TTC549 (cell line): ENCODE results near the gene SERGEF.

Source experiments
- FAIRE-seq: peaks from 2 replicates; lab custom pipeline; 2012; peaks lifted over from hg19 to GRCh38; lab: Jason Lieb, UNC

SERGEF gene

DNA sequence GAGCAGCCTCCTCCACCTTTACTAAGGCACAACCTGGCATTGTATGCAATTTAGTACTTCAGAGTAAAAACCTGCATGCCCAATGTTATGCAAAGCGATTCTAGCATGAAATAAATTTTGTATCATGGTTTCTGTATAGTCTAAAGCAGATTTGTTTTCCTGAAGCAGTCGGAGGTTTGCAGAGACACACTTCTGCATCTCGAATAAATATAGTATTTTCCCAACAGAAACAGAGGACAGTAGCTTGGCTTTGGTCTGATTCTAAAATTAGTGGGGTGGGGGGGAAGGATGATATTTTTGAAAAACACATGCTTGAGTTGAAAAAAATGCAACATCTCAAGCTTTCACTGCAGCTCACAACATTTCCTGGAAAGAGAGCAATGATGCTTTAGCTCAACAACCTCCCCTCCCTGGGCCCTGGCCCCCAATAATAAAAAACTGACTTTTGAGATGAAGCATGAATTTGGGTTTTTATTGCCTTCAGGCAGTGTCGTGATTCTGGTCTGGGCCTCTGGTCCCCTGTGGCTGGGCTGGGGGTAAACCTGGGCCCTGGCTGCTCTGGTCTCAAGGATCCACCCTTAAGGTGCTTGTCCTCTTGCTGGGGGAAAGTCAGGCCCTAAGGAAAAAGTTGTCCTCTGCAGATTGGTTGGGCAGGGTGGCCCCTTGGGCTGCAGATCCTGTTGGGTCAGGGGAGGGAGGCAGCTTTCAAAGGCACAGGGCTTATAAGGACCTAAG, 230.1 kb downstream of the SERGEF start:
- no peak for FAIRE-seq

DNA sequence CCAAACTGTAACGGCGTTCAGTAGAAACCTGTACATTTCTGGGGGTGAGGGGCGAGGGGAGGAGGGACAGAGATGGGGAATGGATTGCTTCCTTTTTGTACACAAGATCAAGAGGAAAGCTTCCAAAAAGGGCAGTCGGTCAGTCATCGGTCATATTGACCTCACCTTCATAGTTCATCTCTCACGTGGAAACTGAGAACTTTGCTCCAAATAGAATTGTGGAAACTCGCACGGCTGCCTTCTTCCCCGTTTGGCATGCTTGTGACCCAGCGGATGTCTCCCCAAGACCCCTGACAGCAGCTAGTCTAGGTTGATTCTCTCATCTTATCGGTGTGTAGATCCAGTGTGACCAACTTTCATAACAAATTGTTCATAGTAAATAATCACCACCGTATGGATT, 230.7 kb downstream of the SERGEF start:
- FAIRE-seq = no peak

DNA sequence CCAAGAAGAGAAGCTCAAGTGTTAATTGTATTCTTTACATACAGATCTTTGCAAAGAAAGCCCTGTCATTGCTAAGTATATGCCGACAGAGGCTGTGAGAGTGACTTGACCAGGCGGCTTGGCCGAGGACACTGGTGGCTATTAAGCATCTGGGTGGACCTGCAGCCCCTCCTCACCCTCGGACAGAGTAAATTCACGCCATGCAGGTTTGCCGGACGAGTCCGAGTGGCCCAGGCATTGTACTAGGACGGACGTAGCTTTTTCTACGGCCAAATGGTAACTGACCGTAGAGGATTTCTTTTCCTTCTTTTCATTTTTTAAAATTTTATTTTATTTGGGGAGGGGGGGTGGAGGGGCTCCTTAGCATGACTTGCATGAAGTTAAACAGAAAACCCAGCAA, 231.2 kb downstream of the SERGEF start:
- FAIRE-seq = no peak

DNA sequence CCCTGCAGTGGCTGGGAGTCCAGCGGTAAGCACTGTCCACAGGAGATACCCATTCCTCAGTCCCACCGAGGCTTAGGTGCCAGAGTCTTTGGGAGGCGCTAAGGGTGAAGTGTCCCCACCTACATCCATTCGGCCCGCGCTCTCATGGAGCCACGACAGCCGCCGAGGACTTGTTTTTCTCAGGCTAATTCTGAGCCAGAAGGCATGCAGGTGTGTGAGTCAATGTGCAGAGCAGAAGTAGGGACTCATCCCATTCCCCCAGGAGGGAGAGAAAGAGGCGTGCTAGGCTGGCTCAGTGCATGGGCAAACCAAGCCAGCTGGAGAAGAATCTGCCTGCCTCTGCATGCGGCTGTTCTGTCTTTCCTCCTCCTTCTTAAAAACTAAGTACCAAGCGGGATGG, 231.6 kb downstream of the SERGEF start:
- no peak for FAIRE-seq

DNA sequence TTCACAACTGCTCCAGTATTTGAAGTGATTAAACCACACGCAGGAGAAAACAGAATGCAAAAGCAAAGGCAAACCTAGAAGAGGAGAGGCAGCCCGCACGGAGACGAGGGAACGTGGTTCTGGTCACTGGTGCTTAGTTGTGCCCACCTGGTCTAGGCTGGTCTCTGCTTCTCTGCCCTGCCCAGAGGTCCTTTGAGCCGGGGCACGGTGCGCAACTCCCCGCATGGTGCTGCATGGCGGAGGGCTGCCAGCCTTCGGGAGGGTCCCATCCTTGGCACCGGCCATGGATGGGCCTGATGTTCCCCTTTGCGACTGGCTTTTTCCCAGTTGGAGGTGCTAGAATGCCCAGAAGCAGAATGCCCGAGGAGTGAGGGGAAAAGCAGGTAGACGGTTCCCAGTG, 232.2 kb downstream of the SERGEF start:
- no peak for FAIRE-seq

DNA sequence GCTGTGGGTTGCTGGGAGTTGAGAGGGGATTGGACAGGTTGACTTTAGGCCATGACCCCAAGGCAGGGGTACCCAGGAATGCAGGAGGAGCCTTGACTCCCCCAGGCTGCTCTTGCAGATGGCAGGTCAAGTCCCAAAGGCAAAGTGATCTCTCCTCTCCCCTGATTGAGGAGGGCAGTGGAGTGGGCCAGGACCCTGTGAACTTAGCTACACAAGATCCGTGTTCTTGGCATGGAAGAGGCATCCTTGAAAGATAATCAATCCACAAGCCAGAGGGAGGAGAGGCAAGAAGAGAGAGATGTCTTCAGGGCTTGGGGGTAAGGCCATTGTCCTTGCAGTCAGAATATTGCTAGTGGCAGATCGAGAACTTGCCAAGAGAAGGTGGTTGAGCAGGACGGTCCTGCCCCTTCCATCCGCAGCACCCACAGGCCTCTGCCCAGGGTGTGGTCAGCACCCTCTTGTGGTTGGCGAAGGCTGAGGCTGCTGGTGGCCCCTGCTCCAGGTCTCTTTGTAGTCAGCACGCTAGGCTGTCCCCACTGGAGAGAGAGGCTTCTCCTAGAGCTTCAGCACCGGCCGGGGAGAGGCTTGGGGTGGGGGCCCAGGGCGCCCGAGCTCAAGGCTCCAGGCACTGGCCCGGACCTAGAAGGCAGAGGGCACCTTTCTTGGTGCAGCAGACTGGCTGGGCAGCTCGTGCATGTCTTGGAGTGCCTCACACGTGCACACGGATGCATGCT, 232.8 kb downstream of the SERGEF start:
- FAIRE-seq = no peak

DNA sequence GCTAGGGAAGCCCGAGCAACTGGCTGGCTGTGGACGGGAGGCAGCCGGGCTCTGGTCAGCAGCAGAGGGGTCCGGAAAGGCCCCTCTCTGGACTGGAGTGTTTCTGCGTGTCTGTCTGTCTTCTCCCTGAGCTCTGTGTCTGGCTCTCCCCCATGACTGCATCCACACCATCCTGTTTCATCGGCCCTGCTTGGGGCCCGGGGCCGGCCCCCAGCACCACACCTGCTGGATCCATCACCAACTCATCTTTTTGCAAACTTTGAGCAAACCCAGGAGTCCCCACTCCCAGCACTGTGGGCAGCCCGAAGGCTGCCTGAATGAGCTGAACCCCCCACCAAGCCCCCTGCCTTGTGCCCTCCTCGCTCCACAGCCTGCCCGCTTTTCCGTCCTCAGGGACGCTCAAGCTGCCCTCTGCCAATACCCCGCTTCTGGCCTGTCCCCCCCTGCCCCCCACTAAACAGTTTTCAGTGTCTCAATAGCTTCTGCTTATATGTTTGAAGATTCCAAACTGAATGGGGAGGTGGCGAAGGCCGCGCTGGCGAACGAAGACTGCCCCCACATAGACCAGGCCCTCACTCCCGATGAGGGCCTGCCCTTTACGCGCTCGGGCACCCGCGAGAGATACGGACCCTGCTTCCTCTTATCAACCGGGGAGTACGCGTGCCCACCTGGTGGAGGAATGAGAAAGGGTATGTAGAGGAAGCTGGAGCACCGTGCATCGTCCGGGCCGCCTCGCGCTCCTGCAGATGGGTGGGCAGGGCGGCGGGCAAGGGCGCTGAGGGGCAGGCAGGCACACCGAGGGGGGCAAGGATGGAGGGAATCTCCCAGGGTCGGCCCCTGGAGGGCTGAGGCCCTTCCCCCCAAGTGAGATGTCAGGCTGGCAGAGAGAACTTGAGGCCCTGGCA, 233.6 kb downstream of the SERGEF start:
- no peak for FAIRE-seq

DNA sequence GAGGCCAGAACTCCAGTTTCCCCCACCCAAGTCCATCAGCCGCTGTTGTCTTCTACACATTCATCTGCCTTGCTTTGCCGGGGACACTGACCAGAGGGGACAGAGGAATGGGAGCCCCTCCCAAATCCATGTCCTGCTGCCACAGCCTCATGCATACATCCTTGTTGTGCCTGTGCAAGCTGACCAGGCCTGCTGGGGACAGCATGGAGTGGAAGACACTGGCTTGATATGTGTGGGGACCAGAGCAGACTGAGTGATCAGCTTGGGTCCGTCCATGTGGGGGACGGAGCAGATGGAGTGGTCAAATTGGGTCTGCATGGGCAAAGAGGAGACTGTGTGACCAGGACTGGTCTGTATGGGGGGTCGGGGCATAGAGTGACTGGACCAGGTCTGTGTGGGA, 234.5 kb downstream of the SERGEF start:
- no peak for FAIRE-seq

DNA sequence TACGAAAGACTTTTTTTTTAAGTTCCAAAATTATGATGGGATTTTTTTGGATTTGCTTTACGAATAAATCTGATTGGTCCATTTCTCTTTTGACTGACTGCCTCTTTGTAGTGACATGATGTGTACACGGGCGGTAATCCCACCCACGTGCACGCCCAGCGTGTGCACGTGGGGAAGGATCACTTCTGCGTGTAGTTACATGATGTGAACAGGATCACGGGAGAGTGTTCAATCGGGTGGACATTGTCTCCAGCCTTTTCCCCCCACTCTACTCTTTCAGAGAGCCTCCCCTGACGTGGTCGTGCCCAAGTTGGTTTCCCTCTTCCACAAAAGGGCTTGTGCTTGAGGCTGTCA, 235.1 kb downstream of the SERGEF start:
- no peak for FAIRE-seq

DNA sequence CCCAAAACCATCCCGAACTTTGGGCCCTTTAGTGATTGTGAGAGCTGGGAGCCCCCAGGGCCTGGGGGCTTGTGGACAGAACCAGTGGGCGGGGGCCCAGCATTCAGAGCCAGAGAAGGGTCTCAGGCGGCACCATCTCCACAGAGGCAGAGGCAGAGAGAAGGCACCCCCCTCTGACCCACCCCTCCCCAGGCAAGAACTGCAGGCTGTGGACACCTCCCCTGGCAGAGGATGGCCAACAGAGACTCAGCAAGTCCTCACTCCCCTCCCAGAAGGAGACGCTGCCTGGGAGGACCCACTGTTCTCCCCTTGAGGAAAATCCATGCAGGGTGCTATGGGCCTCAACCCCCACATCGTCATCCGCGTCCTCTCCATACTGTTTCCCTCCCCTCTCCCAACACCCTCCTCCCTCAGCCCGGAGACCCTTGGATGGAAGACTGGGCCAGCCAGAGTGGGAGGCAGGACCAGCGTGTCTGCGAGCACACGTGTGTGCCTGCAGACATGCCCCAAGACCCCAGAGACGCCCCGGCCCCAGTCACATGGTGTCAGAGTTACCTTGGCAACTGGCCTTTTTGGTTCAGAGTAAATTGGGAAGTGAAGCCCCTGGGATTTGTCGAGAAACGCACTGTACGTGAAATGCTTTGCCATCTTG, 235.6 kb downstream of the SERGEF start:
- FAIRE-seq = no peak

DNA sequence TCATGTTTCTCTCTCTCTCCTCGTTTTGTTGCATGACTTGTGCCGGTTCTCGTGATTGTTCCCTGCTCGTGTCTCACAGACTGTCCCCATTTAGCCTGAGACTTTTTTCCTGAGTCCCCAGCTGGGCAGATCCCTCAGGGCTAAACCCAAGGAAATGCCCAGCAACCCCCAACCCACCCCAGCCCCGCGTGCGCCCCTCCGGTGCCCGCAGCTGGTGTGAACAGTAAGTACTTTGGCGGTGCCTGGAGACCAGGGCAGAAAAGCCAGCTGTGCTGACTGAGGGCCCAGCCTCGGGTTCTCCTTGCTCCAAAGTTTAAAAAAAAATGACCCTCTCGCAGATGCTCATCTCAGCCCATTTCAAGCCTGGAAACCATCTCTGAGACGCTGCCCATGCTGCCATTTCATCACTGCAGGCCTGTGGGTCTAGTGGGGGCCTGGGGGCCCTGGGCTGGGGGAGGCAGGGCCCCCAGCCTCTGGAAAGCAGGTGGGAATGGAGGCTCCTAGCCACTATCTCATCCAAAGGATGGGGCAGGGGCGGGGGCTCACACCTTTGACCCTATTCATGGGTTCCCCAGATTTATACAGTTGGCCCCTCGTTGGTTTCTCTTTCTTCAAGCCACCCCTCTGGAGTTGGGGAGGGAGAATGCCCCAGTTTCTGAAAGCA, 236.5 kb downstream of the SERGEF start:
- FAIRE-seq = no peak

DNA sequence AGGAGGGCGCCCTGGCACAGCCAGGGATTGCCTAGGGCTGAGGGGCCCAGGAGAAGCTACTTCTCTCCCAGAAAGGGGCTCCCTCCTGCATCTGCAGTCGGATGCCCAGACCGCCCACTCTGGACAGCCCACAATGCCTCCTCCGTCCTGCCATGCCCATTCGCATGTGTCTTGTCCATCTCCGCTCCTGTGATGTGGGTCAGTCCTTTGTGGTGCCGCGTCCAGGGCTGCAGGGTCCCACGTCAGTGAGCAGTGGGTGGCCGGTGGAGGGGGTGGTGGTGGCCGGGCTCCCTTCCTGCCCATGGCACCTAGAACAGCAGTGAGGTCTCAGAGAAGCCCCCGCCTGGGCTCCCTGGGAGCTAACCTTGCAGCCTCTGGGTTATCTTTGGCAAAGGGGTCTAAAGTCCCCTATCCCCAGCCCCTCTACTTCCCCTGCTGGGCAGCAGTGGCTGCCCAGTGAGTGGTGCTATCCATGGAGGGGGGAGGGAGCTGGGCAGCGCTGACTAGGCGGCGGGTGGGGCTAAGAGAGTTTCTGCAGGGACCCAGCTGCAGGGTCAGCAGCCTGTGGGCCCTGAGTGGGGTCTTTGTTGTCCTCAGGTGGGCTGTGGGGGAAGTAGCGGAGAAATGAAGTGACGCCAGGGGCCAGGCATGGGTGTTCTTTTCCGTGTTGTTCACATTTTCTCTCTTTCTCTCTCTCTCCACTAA, 237.2 kb downstream of the SERGEF start:
- no peak for FAIRE-seq

DNA sequence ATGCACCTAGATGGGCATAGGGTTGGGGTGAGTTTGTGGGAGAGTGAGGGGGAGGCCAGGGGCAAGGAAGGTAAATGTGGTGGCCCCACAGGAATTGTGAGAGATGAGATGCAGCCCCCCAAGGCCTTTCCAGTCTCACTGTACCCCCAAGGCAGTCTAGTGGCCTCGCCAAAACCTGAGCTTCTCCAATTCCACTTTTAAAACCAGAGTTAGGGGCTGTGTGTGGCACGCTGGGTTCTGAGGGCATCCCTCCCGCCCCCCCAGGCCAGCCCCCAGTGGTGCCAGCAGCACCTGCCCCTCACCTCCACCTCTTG, 237.9 kb downstream of the SERGEF start:
- no peak for FAIRE-seq

DNA sequence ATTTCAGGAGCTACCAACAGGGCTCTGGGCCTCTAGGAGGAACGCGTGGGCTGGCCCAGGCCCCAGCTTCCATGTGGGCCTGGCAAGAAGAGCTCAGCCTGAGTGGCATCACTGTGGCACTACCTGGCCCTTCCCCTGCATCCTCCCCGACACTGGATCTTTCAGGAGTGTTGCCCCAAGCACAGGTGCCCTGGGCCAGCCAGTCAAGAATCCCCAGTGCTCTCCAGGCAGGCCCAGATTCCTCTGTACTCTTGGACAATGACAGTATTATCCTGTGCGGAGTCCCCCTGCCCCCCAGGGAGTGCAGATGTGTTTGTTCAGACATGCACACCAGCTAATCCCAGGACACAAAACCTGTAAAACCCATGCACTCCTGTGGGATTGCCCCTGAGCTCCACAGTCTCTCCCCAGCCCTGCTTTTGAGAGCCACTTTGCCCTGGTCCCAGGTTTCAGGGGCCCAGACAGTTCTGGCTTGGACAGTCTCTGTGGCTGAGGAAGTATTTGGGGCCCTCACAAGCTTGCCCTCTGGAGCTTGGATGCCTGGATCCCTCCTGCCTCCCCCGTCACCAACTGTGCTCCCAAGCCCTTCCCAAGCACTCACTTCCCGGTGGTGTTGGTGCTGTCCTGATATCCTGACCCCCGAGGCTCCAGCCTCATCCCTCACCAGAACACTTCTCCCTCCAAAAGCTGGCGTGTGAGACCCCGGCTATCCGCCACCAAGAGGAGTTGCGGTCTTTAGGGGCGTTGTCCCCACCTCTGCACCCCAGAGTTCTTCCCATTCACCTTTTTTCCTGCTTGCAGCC, 238.4 kb downstream of the SERGEF start:
- no peak for FAIRE-seq

DNA sequence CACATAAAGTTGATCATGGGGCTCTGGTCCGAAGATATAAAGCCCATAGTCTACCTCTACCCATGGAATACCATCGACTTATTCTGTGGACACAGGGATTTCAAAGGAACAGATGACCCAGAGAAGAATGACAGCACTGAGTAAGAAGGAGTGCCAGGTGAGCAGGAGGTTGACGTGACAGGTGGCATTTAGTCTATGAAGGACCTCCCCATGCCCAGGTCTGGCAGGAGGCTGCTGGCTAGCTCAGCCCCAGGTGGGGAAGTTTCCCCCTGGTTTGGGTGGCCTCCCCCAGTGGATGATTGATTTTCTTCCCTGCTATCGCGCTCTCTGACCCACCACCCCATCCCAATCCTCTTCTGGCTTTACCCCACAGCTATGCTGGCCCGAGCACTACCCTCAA, 239.2 kb downstream of the SERGEF start:
- FAIRE-seq = no peak

DNA sequence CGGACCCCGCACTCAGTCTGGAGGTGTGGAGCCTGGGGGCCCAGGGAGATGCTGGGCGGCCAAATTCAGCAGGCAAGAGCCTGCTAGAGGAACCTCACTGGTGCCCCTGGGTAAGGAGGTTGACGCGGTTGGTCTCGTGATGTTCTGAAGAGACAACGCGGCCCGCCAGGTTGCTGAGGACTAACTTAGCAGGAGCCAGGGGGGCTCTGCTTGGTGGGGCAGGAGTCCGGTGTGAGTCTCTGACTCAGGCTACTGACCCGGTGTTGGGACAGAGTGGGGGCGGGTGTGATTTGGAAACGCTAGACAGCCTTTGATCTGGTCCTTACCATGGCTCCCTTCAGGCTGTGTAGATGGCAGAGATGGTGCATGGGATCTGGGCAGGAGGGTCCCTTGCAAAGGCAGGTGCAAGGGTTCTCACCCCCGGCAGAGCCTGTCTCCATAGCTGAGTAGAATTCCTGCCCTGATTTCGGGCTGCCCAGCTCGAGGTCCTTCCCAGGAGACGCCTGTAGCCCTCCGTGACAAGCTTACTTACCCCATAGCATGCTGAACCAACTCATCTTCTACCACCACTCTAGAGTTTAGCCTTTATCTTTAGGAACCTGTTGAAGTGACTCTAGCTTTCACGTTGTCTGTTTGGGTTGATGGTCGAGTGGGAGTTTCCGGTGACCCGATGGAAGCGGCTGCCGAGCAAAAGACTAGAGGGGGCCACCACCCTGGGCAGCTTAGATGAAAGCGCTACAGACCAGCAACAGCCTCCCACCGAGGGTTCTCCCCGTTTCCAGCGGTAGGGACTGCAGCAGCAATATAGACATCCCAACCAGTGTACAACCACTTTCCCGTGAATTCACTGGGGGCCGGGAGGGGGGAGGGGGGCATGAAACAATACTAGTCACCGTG, 239.9 kb downstream of the SERGEF start:
- no peak for FAIRE-seq

DNA sequence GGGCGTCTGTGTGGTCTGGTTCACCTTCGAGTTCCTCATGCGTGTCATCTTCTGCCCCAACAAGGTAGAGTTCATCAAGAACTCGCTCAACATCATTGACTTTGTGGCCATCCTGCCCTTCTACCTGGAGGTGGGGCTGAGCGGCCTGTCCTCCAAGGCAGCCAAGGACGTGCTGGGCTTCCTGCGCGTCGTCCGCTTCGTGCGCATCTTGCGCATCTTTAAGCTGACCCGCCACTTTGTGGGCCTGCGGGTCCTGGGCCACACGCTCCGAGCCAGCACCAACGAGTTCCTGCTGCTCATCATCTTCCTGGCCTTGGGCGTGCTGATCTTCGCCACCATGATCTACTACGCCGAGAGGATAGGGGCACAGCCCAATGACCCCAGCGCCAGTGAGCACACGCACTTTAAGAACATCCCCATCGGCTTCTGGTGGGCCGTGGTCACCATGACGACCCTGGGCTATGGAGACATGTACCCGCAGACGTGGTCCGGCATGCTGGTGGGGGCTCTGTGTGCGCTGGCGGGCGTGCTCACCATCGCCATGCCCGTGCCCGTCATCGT, 240.9 kb downstream of the SERGEF start:
- FAIRE-seq = no peak

DNA sequence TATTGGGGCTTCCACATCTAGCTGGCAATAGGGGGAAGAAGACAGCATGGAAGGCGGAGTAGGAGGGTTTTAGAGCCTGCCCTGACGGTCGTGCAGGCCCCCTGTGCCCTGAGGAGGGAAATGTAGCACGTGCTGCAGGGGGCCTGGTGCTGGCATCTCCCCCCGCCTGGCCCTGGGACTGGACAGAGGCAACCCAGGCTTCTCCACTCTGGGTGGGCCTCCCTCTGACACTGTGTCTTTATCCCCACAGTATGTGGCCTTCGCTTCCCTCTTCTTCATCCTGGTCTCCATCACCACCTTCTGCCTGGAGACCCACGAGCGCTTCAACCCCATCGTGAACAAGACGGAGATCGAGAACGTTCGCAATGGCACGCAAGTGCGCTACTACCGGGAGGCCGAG, 241.4 kb downstream of the SERGEF start:
- FAIRE-seq = no peak

DNA sequence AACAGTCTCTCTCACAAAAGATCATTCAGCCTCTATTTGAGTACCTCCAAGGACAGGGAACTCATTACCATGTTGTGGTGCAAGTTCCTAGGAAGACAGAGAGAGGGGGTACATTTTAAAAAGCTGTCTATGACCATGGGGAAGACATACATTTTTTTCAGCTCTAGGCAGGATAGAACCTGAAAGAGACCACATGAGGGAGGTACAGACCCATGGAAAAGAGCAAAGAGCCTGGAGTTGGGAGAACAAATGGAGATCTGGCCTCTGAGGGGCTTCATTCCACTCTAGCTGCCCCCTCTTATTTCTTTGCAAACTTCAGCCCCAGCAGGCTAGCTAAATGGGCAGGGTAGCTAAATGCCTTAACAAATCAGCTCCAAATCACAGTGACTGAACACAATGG, 241.9 kb downstream of the SERGEF start:
- FAIRE-seq = no peak
